K562 (cell line): ENCODE measurements around the gene RPF1. TPM values are rescaled to one million over a fixed set of nuclear protein-coding genes. Genes with fewer than 3 reads are reported as not detected.

ENCODE experiments used
- ATF6 ChIP-seq: sonication (generic); formaldehyde crosslinking; IDR thresholded peaks from 2 replicates; pipeline ENCODE4 v1.4.0; 2020; ENCODE audit warnings: mild to moderate bottlenecking, missing genetic modification reagents
- BHLHE40 ChIP-seq: IDR thresholded peaks from 2 replicates; pipeline ENCODE4 v1.6.1; 2011; ENCODE audit warnings: low read length, improper control_type of control experiment
- CBFA2T2 ChIP-seq: fragments of 450-650 bp; conservative IDR thresholded peaks from 2 replicates; pipeline ENCODE4 v1.6.1; 2017; ENCODE audit warnings: mild to moderate bottlenecking
- CSDE1 ChIP-seq, 2 experiments: fragments of 450-650 bp; IDR thresholded peaks; 2 replicates each; pipeline ENCODE4 v1.6.1; 2016; ENCODE audit warnings: mild to moderate bottlenecking in 1 of 2
- ELF1 ChIP-seq: fragments of 200-800 bp; sonication (Bioruptor generic); IDR thresholded peaks from 2 replicates; pipeline ENCODE4 v1.6.1; 2016; ENCODE audit warnings: missing genetic modification characterization, missing compliant biosample characterization
- ELK3 ChIP-seq: fragments of 450-650 bp; formaldehyde crosslinking; IDR thresholded peaks from 2 replicates; pipeline ENCODE4 v1.4.0; 2020; ENCODE audit warnings: mild to moderate bottlenecking
- EP400 ChIP-seq: fragments of 450-650 bp; IDR thresholded peaks from 2 replicates; pipeline ENCODE4 v1.6.1; 2017; ENCODE audit warnings: antibody characterized with exemption, mild to moderate bottlenecking, moderate library complexity
- FOXK1 ChIP-seq: sonication (generic); formaldehyde crosslinking; IDR thresholded peaks from 2 replicates; pipeline ENCODE4 v1.8.0; 2022; ENCODE audit warnings: missing genetic modification reagents, mild to moderate bottlenecking, borderline replicate concordance
- HOXB6 ChIP-seq: fragments of 250-450 bp; sonication (Bioruptor Pico); IDR thresholded peaks from 2 replicates; pipeline ENCODE4 v1.5.1; 2022; ENCODE audit warnings: mild to moderate bottlenecking, borderline replicate concordance
- MCM7 ChIP-seq, 2 experiments: fragments of 450-650 bp; IDR thresholded peaks; 2 replicates each; pipeline ENCODE4 v1.6.1; 2016 to 2018
- MTA2 ChIP-seq: fragments of 450-650 bp; IDR thresholded peaks from 2 replicates; pipeline ENCODE4 v1.6.1; 2016; ENCODE audit warnings: low read depth
- NELFE ChIP-seq: IDR thresholded peaks from 2 replicates; pipeline ENCODE4 v1.6.1; 2011; ENCODE audit warnings: mild to moderate bottlenecking; ENCODE audit not compliant: insufficient read depth, insufficient read length
- NFIC ChIP-seq: fragments of 450-650 bp; IDR thresholded peaks from 2 replicates; pipeline ENCODE4 v1.6.1; 2017; ENCODE audit warnings: mild to moderate bottlenecking, inconsistent platforms
- NR2F6 ChIP-seq: fragments of 450-650 bp; formaldehyde crosslinking; IDR thresholded peaks from 2 replicates; pipeline ENCODE4 v1.4.0; 2020; ENCODE audit warnings: mild to moderate bottlenecking
- PPARD ChIP-seq: fragments of 250-450 bp; sonication (Bioruptor Pico); IDR thresholded peaks from 2 replicates; pipeline ENCODE4 v1.8.0; 2022; ENCODE audit warnings: inconsistent platforms, mild to moderate bottlenecking, moderate library complexity
- RNF219 ChIP-seq: fragments of 250-450 bp; sonication (Bioruptor Pico); IDR thresholded peaks from 2 replicates; pipeline ENCODE4 v1.5.0; 2022; ENCODE audit warnings: mild to moderate bottlenecking
- SMARCB1 ChIP-seq: IDR thresholded peaks from 2 replicates; pipeline ENCODE4 v1.6.1; 2011; ENCODE audit warnings: improper control_type of control experiment, low read depth; ENCODE audit not compliant: insufficient read length
- TRIM24 ChIP-seq, 2 experiments: fragments of 450-650 bp; IDR thresholded peaks; 2 replicates each; pipeline ENCODE4 v1.6.1; 2016
- XRCC4 ChIP-seq: IDR thresholded peaks from one replicate; pipeline ENCODE4 v1.6.1; 2011; ENCODE audit not compliant: insufficient read depth, insufficient read length; ENCODE audit errors: extremely low read depth
- ZBTB17 ChIP-seq: fragments of 450-650 bp; formaldehyde crosslinking; IDR thresholded peaks from 2 replicates; pipeline ENCODE4 v1.4.0; 2020; ENCODE audit warnings: mild to moderate bottlenecking
- ZFP1 ChIP-seq: fragments of 450-650 bp; formaldehyde crosslinking; IDR thresholded peaks from 2 replicates; pipeline ENCODE4 v1.4.0; 2020; ENCODE audit warnings: mild to moderate bottlenecking, mixed read lengths
- ZKSCAN1 ChIP-seq: fragments of 150-350 bp; IDR thresholded peaks from 2 replicates; pipeline ENCODE4 v1.6.1; 2016; ENCODE audit warnings: low read depth, low read length
- ZNF134 ChIP-seq: fragments of 250-450 bp; sonication (Bioruptor Pico); conservative IDR thresholded peaks from 2 replicates; pipeline ENCODE4 v1.4.0; 2020
- ZNF778 ChIP-seq: fragments of 450-650 bp; formaldehyde crosslinking; IDR thresholded peaks from 2 replicates; pipeline ENCODE4 v1.4.0; 2020; ENCODE audit warnings: mild to moderate bottlenecking, moderate library complexity
- polyA plus RNA-seq, 8 experiments: library from polyadenylated mRNA; depleted of rRNA in 4 of 8; stranded (reverse) in 5 of 8; unstranded in 3 of 8; fragments of >200 nt; fragmentation: Nextera tagmentation in 2 of 8; fragmentation: Illumina TruSeq in 1 of 8; extraction: Ambion mirVana in 2 of 8; extraction: Trizol in 1 of 8; gene quantifications; 2 replicates each; pipeline versions ENCODE4 v1.2.1 to v1.2.3, GENCODE V29; 2011 to 2014; ENCODE audit warnings: inconsistent platforms in 1 of 8, missing spikeins in 1 of 8
- total RNA-seq, 7 experiments: library from RNA; depleted of rRNA in 6 of 7; stranded (reverse); fragments of >200 nt in 6 of 7; fragmentation: Illumina TruSeq in 2 of 7; extraction: Trizol in 2 of 7; gene quantifications; 2 replicates each; pipeline versions ENCODE4 v1.2.1 to v1.2.3, GENCODE V29; 2011 to 2021; ENCODE audit warnings: low replicate concordance in 1 of 7

The RPF1 gene
- total and polyA plus RNA-seq, 9 of the 15 experiments (the other 6 are each of a cell fraction or from before 2014, with no cell fraction given), result 52.4 to 156 (median 90.2) TPM

GRCh38 chr1:84506729-84507453 is 27.8 kb downstream of the RPF1 start (continued):
- no peak for TF ChIP-seq HOXB6 (CRISPR knock-in tag)
- no peak for TF ChIP-seq ZNF778
- TF ChIP-seq PPARD (CRISPR knock-in tag), result no peak
- no peak for TF ChIP-seq SMARCB1
- no peak for TF ChIP-seq ELK3 (CRISPR knock-in tag)
- TF ChIP-seq NR2F6 (CRISPR knock-in tag), result no peak
- TF ChIP-seq ZKSCAN1, result no peak
- no peak for TF ChIP-seq NELFE
- peak; percentile 94 for TF ChIP-seq ZBTB17 (CRISPR knock-in tag)
- no peak for TF ChIP-seq RNF219 (CRISPR knock-in tag)
- TF ChIP-seq CSDE1 (IDR thresholded peaks at IDR 0.05), result 0 out of 4 replicates have a peak, but pooled peaks of 1 of the 2 experiments have one; percentile 26
- no peak for TF ChIP-seq NFIC
- no peak for TF ChIP-seq ATF6 (CRISPR knock-in tag)
- TF ChIP-seq CBFA2T2, result no peak
- TF ChIP-seq MTA2, result no peak
- no peak for TF ChIP-seq BHLHE40
- no peak for TF ChIP-seq EP400
- TF ChIP-seq TRIM24 (IDR thresholded peaks at IDR 0.05), result no peak
- no peak for TF ChIP-seq ZFP1
- no peak for TF ChIP-seq ZNF134 (CRISPR knock-in tag)
- no peak for TF ChIP-seq FOXK1
- no peak for TF ChIP-seq ELF1
- TF ChIP-seq XRCC4, result no peak
- no peak for TF ChIP-seq MCM7 (IDR thresholded peaks at IDR 0.05)
